ENCODE measurements around the gene COMP. TPM values are rescaled to one million over a fixed set of nuclear protein-coding genes. Genes with fewer than 3 reads are reported as not detected.

COMP gene
- total RNA-seq, 1 experiment from 2014 or later = not detected

DNA sequence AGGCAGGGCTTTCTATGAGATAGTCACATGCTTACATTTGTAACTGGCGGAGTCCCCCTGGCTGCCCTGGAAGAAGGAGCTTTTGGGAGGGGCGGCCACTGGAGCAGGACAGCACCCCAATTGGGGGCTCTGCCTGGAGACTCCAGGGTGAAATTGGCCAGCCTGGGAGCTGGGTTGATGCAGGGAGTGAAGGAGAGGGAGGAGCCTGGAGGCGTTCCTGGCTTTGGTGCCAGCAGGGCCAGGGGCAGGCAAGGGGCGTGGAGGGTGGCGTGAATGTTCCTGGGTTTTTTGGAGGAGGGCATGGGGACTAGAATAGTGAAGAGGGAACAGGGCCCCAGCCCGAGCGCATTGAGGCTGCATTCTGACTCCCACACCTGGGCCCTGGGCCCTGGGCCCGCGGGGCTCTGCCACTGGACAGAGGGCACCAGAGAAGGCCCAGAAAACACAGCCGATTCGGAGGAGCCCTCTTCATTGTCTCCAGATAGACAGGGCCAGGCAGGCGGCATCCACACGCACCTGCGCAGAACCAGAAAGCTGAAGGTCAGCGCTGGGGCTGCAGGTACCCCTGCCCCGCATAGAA lies 29.5 kb downstream of the COMP start:
- no peaks in the 10 kb centered on the region for H3K27me3 Mint-ChIP-seq (ENCODE audit: unreplicated experiment)
- intact Hi-C loops (cut with micrococcal nuclease; ENCODE audit: unreplicated experiment) = no loop called here
- H3K9me3 Mint-ChIP-seq (ENCODE audit: low read depth, unreplicated experiment) = no peaks in the 10 kb centered on the region
- no peak overlapping the region for H3K27ac Mint-ChIP-seq (ENCODE audit: unreplicated experiment)
- CTCF ChIA-PET = no interaction called here
- TF ChIP-seq, protein P1, sequence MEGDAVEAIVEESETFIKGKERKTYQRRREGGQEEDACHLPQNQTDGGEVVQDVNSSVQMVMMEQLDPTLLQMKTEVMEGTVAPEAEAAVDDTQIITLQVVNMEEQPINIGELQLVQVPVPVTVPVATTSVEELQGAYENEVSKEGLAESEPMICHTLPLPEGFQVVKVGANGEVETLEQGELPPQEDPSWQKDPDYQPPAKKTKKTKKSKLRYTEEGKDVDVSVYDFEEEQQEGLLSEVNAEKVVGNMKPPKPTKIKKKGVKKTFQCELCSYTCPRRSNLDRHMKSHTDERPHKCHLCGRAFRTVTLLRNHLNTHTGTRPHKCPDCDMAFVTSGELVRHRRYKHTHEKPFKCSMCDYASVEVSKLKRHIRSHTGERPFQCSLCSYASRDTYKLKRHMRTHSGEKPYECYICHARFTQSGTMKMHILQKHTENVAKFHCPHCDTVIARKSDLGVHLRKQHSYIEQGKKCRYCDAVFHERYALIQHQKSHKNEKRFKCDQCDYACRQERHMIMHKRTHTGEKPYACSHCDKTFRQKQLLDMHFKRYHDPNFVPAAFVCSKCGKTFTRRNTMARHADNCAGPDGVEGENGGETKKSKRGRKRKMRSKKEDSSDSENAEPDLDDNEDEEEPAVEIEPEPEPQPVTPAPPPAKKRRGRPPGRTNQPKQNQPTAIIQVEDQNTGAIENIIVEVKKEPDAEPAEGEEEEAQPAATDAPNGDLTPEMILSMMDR (IDR thresholded peaks at IDR 0.05; ENCODE audit: unreplicated experiment) = no peak
- H3K4me1 Mint-ChIP-seq (ENCODE audit: low read depth, unreplicated experiment) = no peaks in the 10 kb centered on the region
- DNase-seq = no peak
- no peak overlapping the region for H3K4me3 Mint-ChIP-seq (ENCODE audit: low read depth, unreplicated experiment)
- BruUV-seq (replicated peaks) = no TSS peak
- H3K36me3 Mint-ChIP-seq (ENCODE audit: insufficient read depth, unreplicated experiment) = no peaks in the 10 kb centered on the region

DNA sequence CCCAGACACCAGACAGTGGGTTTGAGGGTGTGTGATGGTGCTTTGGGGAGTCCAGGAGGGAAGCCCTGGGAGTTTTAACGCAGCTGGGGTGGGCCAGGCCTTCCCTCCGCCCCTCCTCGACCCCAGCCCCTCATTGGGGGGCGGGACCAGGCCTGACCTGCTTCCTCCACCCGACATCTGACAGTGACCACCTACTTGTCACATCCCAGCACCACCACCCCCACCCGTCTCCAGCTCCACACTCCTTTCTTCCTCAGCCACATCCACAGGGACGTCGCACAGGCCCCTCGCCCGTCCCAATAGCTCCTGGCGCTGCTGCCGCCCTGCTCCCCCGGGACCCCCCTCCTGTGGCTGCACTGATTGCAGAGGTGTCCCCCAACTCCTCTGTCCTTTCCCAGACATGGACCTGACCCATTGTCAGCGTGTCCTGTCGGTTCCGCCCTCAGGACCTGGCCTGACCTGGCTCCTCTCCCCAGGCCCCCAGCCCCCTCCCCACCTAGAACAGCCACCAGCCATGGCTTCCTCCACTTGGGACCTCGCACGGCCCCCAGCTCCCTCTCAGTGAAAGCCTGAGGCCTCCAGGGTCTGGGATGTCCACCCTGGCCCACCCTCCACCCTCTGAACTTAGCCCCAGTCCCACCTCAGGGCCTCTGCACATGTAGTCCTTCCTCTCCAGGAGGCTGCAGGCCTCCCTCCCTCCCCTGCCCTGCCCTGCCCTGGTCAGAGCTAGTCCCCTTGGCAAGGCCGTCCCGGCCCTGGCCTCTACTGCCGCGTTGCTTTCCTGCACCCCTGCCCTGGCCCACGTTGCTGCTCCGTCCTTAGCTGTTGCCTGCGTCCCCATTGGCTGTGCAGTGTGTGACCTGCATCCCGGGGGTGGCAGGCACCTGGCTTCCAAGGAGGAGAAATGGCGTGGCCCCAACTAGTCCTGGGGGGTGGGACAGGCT lies 30.4 kb downstream of the COMP start:
- intact Hi-C loops (cut with micrococcal nuclease; ENCODE audit: unreplicated experiment) = no loop called here

DNA sequence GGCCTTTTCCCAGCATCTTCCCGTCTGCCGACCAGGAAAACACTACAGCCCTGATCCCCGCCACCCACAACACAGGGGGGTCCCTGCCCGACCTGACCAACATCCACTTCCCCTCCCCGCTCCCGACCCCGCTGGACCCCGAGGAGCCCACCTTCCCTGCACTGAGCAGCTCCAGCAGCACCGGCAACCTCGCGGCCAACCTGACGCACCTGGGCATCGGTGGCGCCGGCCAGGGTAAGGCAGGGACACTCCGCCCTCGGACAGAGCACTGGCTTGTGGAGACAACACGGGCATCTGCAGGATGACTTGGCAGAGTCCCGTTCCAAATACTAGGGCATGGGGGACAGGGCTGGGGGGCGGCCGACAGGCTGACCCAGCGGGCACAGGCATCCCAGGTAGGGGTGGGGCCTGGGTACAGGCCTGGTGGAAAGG lies 31.1 kb downstream of the COMP start:
- no peaks in the 10 kb centered on the region for H3K36me3 Mint-ChIP-seq (ENCODE audit: insufficient read depth, unreplicated experiment)
- H3K27me3 Mint-ChIP-seq (ENCODE audit: unreplicated experiment) = no peaks in the 10 kb centered on the region
- H3K9me3 Mint-ChIP-seq (ENCODE audit: low read depth, unreplicated experiment) = no peaks in the 10 kb centered on the region
- BruUV-seq (replicated peaks) = no TSS peak
- DNase-seq = no peak
- H3K4me3 Mint-ChIP-seq (ENCODE audit: low read depth, unreplicated experiment) = no peak overlapping the region
- H3K4me1 Mint-ChIP-seq (ENCODE audit: low read depth, unreplicated experiment) = no peaks in the 10 kb centered on the region
- intact Hi-C loops (cut with micrococcal nuclease; ENCODE audit: unreplicated experiment) = no loop called here
- TF ChIP-seq, protein P1 (IDR thresholded peaks at IDR 0.05; ENCODE audit: unreplicated experiment) = no peak
- CTCF ChIA-PET = no interaction called here
- no peak overlapping the region for H3K27ac Mint-ChIP-seq (ENCODE audit: unreplicated experiment)

More for the DNA sequence above, 30.4 kb downstream of the COMP start:
- no peak overlapping the region for H3K27ac Mint-ChIP-seq (ENCODE audit: unreplicated experiment)
- TF ChIP-seq, protein P1 (IDR thresholded peaks at IDR 0.05; ENCODE audit: unreplicated experiment) = no peak
- no TSS peak for BruUV-seq (replicated peaks)
- H3K4me1 Mint-ChIP-seq (ENCODE audit: low read depth, unreplicated experiment) = no peaks in the 10 kb centered on the region
- no peak for DNase-seq
- no peak overlapping the region for H3K4me3 Mint-ChIP-seq (ENCODE audit: low read depth, unreplicated experiment)
- CTCF ChIA-PET = no interaction called here
- H3K9me3 Mint-ChIP-seq (ENCODE audit: low read depth, unreplicated experiment) = no peaks in the 10 kb centered on the region
- H3K36me3 Mint-ChIP-seq (ENCODE audit: insufficient read depth, unreplicated experiment) = no peaks in the 10 kb centered on the region
- no peaks in the 10 kb centered on the region for H3K27me3 Mint-ChIP-seq (ENCODE audit: unreplicated experiment)

DNA sequence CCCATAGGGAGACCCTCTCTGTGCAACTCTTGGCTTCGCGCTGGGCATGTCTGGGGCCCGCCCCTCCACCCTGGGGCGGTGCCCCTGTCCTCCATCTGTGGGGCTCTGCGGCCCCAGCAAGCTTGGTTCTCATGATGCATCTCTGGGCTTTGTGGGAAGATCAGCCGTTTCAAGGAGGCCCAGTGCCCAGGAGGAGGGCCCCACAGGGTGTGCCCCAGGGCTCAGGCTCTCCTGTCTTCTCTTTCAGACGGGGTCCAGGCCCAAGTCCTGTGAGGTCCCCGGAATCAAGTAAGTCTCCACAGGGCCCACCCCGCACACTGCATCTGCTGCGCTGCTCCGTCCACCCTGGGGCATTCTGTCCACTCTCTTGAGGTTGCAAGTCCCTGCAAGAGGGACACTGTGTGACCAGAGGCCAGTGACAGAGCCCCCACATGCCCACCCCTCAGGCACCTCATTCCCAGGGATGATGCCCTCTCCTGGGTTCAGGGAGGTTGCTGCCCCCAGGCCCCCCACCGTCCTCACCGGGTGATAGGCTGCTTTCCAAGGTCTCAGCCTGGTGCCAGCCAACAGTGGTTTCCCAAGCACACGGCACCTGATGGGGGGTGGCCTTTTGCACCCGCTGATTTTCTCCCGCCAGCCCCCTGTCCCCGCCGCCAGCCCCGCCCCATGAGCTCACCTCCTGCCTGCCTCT lies 31.7 kb downstream of the COMP start:
- no peak overlapping the region for H3K4me3 Mint-ChIP-seq (ENCODE audit: low read depth, unreplicated experiment)
- no peaks in the 10 kb centered on the region for H3K9me3 Mint-ChIP-seq (ENCODE audit: low read depth, unreplicated experiment)
- no peaks in the 10 kb centered on the region for H3K4me1 Mint-ChIP-seq (ENCODE audit: low read depth, unreplicated experiment)
- CTCF ChIA-PET = no interaction called here
- intact Hi-C loops (cut with micrococcal nuclease; ENCODE audit: unreplicated experiment) = no loop called here
- no TSS peak for BruUV-seq (replicated peaks)
- no peaks in the 10 kb centered on the region for H3K27me3 Mint-ChIP-seq (ENCODE audit: unreplicated experiment)
- H3K36me3 Mint-ChIP-seq (ENCODE audit: insufficient read depth, unreplicated experiment) = no peaks in the 10 kb centered on the region
- no peak overlapping the region for H3K27ac Mint-ChIP-seq (ENCODE audit: unreplicated experiment)
- TF ChIP-seq, protein P1 (IDR thresholded peaks at IDR 0.05; ENCODE audit: unreplicated experiment) = no peak
- DNase-seq = no peak

Data from Calu3 (cell line).